AG04450 (cell line): ENCODE data around the gene PRPSAP1. TPM values are rescaled to one million over a fixed set of nuclear protein-coding genes. Genes with fewer than 3 reads are reported as not detected.

ENCODE experiments used
- CTCF ChIA-PET: fragments of 300-600, 350-600 bp; formaldehyde crosslinking; extraction: SDS; loops from one replicate; lab custom pipeline; 2022; ENCODE audit warnings: antibody characterized with exemption, inconsistent platforms; lab: Charles Lee
- POLR2A ChIA-PET: fragments of 350-600 bp; formaldehyde crosslinking; extraction: SDS; loops from one replicate; lab custom pipeline; 2021; ENCODE audit warnings: antibody characterized with exemption, inconsistent platforms; lab: Yijun Ruan, JAX
- DNase-seq: peaks from one replicate; pipeline ENCODE4 v3.0.0-alpha.2; 2011; ENCODE audit warnings: low read depth, low spot score
- H3K27ac ChIP-seq: one replicate; pipeline ENCODE4 v1.5.1; 2012; ENCODE audit warnings: low read depth, low read length, control low read depth
- H3K27me3 ChIP-seq: one replicate; pipeline ENCODE4 v1.6.0; 2012; ENCODE audit warnings: low read length; ENCODE audit not compliant: control insufficient read depth, insufficient read depth
- H3K4me3 ChIP-seq: 2 replicates; pipeline ENCODE4 v1.5.1; 2011; ENCODE audit warnings: mild to moderate bottlenecking, low read depth, low read length, control low read depth
- H3K9me3 ChIP-seq: 2 replicates; pipeline ENCODE4 v1.5.1; 2012; ENCODE audit warnings: low read length; ENCODE audit not compliant: control insufficient read depth, insufficient read depth
- CTCF ChIP-seq: IDR thresholded peaks from 2 replicates; pipeline ENCODE4 v1.5.1; 2011; ENCODE audit warnings: low read depth, low read length, control low read depth, inconsistent platforms
- polyA plus RNA-seq: library from polyadenylated mRNA; depleted of rRNA; stranded (reverse); fragments of >200 nt; gene quantifications from 2 replicates; pipeline ENCODE4 v1.2.3, GENCODE V29; 2011

The PRPSAP1 gene
- polyA plus RNA-seq, 1 experiment: 49.9 TPM

GRCh38 chr17:76397687-76398522 is 44.2 kb upstream of the PRPSAP1 start:
- POLR2A ChIA-PET: interaction anchor here (0.6 to 1.2 kb wide), 7 partner anchors 12 to 100 kb away, joined by 3 to 4 read pairs (median 3); partner anchors contain the start of genes PRPSAP1 and SPHK1
- Histone ChIP-seq H3K9me3 (no peaks in the 10 kb centered on the region), H3K27ac (no peak overlapping the region), H3K27me3 (no peaks in the 10 kb centered on the region), H3K4me3 (no peak overlapping the region)
- CTCF ChIA-PET: interaction anchor here (0.7 to 6.4 kb wide), 41 partner anchors 8 to 384 kb away, joined by 3 to 170 read pairs (median 4); partner anchors contain the start of genes PRPSAP1, QRICH2, SPHK1 and UBE2O
- TF ChIP-seq CTCF: peak; percentile 97
- DNase-seq: peak; percentile 77

GRCh38 chr17:76397184-76397583 is 43.5 kb upstream of the PRPSAP1 start:
- POLR2A ChIA-PET: interaction anchor here (1.0 to 1.1 kb wide), 2 partner anchors 11 to 43 kb away, joined by 4 read pairs; partner anchors contain the start of gene PRPSAP1
- Histone ChIP-seq H3K4me3 (no peak overlapping the region), H3K27ac (no peak overlapping the region), H3K9me3 (no peaks in the 10 kb centered on the region), H3K27me3 (no peaks in the 10 kb centered on the region)
- CTCF ChIA-PET: interaction anchor here (0.7 to 6.4 kb wide), 29 partner anchors 8 to 383 kb away, joined by 3 to 170 read pairs (median 5); partner anchors contain the start of genes QRICH2, SPHK1 and UBE2O
- peak; percentile 4; the same call in 1 of the 2 replicates for TF ChIP-seq CTCF
- no peak for DNase-seq

- no peak for DNase-seq
- H3K27me3 ChIP-seq: no peaks in the 10 kb centered on the region
- H3K4me3 ChIP-seq: no peak overlapping the region
- H3K27ac ChIP-seq: no peak overlapping the region
- H3K9me3 ChIP-seq: no peaks in the 10 kb centered on the region
- ChIA-PET POLR2A (no interaction called here), CTCF (interaction anchor here (4.2 to 6.4 kb wide), 2 partner anchors 11 to 93 kb away, joined by 43 to 170 read pairs; partner anchors contain the start of genes QRICH2 and SPHK1)
- no peak for TF ChIP-seq CTCF
Observed at GRCh38 chr17:76395980-76396379, 42.3 kb upstream of the PRPSAP1 start.

- TF ChIP-seq CTCF: no peak
- ChIA-PET POLR2A (no interaction called here), CTCF (interaction anchor here (2.6 to 6.4 kb wide), 2 partner anchors 8 to 91 kb away, joined by 13 to 170 read pairs; partner anchors contain the start of gene QRICH2)
- no peak for DNase-seq
- Histone ChIP-seq H3K9me3 (no peaks in the 10 kb centered on the region), H3K27me3 (no peaks in the 10 kb centered on the region), H3K27ac (no peak overlapping the region), H3K4me3 (no peak overlapping the region)
Observed at GRCh38 chr17:76394166-76394565, 40.5 kb upstream of the PRPSAP1 start.
